Brain microvascular endothelial cell (primary cell): ENCODE data around the gene CDH23.
A peak's percentile ranks its signal among the peaks of the same experiment; 100 is the strongest.

Experiments
- DNase-seq: peaks from one replicate; pipeline ENCODE4 v3.0.0-alpha.2; 2020
- H3K27ac ChIP-seq: fragments of 250-450 bp; sonication (Bioruptor Pico); 2 replicates; pipeline ENCODE4 v1.5.1; 2020; ENCODE audit warnings: mild to moderate bottlenecking, moderate library complexity
- H3K27me3 ChIP-seq: fragments of 250-450 bp; sonication (Bioruptor Pico); replicated peaks from 2 replicates; pipeline ENCODE4 v1.5.1; 2020; ENCODE audit warnings: mild to moderate bottlenecking
- H3K36me3 ChIP-seq: fragments of 250-450 bp; sonication (Bioruptor Pico); replicated peaks from 2 replicates; pipeline ENCODE4 v1.5.1; 2020; ENCODE audit warnings: mild to moderate bottlenecking
- H3K4me3 ChIP-seq: 2 replicates; pipeline ENCODE4 v1.5.1; 2011; ENCODE audit warnings: low read depth, mild to moderate bottlenecking, control low read depth, low read length, moderate library complexity
- in situ Hi-C: cut with HindIII; loops from 2 replicates; pipeline ENCODE4 v1.10.0; 2017; ENCODE audit warnings: low sequenced_read_pairs, low pct_ligation_motif_present
- TF ChIP-seq, protein P1 (sequence below): IDR thresholded peaks from 2 replicates; pipeline ENCODE4 v1.5.1; 2011; ENCODE audit warnings: low read depth, mild to moderate bottlenecking, moderate library complexity, low read length, control low read depth, inconsistent platforms; ENCODE audit errors: missing control alignments

Gene CDH23

DNA sequence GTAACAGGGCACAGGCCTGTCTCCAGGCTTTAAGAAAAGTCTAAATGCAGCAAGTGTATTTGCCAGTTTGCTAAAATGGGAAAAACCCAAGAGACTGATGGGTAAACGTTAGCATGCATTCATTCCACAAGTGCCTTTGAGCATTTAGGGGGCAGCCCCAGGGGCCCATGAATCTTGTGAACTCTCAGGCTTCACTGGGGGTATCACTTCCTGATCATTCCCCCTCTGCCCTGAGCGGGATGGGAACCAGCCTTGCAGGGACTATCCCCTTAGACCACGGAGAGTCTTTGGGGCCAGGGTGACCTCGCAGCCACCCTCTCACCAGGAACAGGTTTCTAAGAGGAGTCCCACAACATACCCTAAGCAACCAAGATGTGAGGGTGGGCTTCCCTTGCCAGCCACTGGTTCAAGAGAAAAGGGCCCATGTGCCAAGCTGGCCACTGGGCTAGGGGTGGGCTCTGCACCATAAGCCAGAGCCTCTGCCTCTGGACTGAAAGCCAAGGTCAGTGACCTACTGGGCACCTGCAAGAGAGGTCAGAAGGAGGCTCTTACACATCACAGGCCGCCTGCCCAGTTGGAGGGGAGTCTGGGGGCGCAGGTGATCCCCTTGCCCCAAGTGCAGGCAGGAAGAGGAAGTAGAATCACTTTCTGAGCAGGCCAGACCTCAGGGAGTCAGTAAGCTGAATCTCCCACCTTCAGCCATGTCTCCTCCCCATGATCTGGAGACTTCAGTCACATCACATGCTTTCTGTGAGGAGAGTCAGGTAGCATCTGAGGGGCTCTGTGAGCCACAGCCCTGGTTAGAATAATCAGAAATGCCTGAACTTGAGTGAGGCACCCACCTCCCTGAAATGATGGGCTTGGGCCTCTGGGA is 247.8 kb downstream of the CDH23 start:
- peaks cover 8% of the 10 kb centered on the region for H3K27me3 ChIP-seq
- DNase-seq, result no peak
- H3K36me3 ChIP-seq, result no peaks in the 10 kb centered on the region
- in situ Hi-C loops, result no loop called here
- no peak overlapping the region for H3K4me3 ChIP-seq
- TF ChIP-seq, protein P1, sequence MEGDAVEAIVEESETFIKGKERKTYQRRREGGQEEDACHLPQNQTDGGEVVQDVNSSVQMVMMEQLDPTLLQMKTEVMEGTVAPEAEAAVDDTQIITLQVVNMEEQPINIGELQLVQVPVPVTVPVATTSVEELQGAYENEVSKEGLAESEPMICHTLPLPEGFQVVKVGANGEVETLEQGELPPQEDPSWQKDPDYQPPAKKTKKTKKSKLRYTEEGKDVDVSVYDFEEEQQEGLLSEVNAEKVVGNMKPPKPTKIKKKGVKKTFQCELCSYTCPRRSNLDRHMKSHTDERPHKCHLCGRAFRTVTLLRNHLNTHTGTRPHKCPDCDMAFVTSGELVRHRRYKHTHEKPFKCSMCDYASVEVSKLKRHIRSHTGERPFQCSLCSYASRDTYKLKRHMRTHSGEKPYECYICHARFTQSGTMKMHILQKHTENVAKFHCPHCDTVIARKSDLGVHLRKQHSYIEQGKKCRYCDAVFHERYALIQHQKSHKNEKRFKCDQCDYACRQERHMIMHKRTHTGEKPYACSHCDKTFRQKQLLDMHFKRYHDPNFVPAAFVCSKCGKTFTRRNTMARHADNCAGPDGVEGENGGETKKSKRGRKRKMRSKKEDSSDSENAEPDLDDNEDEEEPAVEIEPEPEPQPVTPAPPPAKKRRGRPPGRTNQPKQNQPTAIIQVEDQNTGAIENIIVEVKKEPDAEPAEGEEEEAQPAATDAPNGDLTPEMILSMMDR, result no peak
- no peak overlapping the region for H3K27ac ChIP-seq

DNA sequence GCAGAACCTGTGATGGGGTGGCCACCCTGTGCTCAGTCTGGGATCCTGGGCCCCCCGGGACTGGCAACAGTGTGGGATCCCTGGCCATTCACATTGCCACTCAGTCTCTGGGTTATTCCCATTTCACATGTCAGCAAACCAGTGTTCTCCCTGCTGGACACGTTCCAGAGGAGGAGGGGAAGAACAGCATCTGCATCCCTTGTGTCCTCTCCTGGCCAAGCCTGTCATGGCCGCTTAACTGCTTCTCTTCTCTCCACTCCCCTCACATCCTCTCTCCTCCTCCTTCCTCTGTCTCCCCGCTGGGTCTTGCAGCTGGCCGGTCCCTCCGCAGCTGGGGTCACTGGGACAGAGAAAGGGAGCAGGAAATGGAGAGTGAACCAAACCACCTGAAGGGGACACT is 248.5 kb downstream of the CDH23 start:
- Histone ChIP-seq H3K4me3 (no peak overlapping the region), H3K36me3 (no peaks in the 10 kb centered on the region), H3K27me3 (peaks cover 5% of the 10 kb centered on the region), H3K27ac (no peak overlapping the region)
- TF ChIP-seq, protein P1, result no peak
- in situ Hi-C loops, result no loop called here
- no peak for DNase-seq

DNA sequence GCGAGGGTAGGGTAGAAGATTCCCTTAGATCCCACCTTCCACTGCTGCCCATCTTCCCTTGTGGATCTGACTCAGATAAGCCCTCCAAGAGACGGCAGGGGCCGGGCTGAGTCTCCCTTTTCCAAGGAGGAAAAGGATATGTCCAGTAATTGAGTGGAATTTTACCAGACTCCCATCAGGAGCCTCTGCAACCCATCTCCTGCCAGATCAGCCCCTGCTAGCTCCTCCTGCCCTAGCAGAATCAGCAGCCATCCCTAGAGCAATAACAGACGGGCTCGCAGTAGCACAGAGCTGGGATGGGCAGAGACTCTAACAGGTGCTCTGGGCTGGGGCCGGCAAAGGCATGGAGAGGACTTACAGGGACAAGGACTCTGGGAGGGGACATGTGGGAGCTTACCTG is 249.3 kb downstream of the CDH23 start:
- Histone ChIP-seq H3K27ac (no peak overlapping the region), H3K36me3 (no peaks in the 10 kb centered on the region), H3K27me3 (peaks cover 5% of the 10 kb centered on the region), H3K4me3 (no peak overlapping the region)
- in situ Hi-C loops, result no loop called here
- DNase-seq, result no peak
- TF ChIP-seq, protein P1, result no peak

DNA sequence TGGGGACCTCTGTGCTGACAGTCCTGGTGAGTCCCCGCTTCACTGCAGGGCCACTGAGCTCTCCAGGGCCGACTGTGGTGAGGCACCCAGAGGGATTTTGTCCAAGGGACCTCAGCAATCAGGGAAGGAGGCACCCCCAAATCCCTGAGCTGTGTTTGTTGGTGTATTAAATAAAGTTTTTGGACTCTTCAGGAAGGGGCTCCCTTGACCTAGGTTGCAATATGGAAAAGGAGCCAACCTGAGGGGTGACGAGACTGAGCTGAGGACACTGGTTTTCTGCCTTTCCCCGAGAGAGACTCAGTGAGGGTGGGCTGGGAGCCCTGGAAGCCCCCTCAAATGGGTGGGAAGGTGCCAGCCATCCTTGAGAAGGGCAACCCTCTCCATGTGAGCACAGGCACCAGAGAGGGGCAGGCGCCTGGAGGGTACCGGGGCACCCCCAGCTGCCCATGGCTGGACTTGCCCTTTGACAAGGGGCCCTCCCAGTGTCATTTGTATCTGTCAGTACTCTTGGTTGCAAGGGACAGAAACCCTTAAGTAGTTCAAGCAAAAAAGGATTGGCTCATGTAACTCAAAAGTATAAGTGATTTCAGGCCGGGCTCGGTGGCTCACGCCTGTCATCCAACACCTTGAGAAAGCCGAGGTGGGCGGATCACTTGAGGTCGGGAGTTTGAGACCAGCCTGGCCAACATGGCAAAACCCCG is 250.0 kb downstream of the CDH23 start:
- Histone ChIP-seq H3K36me3 (no peaks in the 10 kb centered on the region), H3K27ac (no peak overlapping the region), H3K4me3 (no peak overlapping the region), H3K27me3 (peaks cover 5% of the 10 kb centered on the region)
- DNase-seq, result no peak
- in situ Hi-C loops, result no loop called here
- TF ChIP-seq, protein P1, result no peak

DNA sequence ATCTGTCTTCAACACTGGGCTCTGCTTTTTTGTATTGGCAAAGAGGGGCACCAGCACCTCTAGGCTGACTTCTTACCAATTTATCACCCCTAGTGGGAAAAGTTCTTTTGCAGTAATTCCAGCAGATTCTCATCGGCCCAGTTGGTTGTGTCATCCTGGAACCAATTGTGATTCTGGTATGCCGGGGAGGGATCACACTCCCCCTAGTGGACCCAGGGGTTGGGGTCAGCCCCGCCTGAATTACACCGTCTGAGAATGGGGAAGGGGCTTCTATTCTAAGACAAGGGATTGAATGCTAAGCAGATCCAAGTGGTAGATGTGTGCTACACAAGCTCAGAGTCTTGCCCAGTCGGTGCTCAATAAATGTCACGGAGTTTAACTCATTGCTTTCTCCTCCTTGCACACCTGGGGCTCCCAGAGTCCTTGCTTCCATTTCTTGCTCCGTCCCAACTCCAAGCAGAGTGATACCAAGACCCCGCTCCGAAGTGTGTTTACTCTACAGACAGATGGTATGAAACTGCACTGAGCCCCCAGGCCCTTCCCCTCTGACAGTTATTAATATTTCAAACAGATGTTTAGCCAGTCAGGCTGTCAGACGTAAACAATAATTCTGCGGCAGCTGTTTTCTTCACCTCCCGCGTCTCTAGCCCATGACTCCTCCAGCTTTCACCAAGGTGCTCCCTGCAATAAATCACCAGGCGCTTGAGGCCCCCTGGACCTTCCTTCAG is 251.0 kb downstream of the CDH23 start:
- in situ Hi-C loops, result no loop called here
- Histone ChIP-seq H3K27ac (no peak overlapping the region), H3K27me3 (peaks cover 5% of the 10 kb centered on the region), H3K36me3 (no peaks in the 10 kb centered on the region), H3K4me3 (no peak overlapping the region)
- TF ChIP-seq, protein P1, result peak; percentile 62
- DNase-seq, result no peak
